ENCODE measurements around the gene ZNF722. TPM values are rescaled to one million over a fixed set of nuclear protein-coding genes. Genes with fewer than 3 reads are reported as not detected.

The ZNF722 gene
- total and polyA plus RNA-seq, 2 experiments from 2014 or later, result not detected

GRCh38 chr7:64045301-64046040 is 46.8 kb downstream of the ZNF722 start, which contains the start of gene ZNF727:
ZNF727 (plus strand) TSS chr7:64045434; CDS start chr7:64045622, 188 bp downstream.
- no peaks in the 10 kb centered on the region for H3K36me3 ChIP-seq
- no peaks in the 10 kb centered on the region for H3K4me1 ChIP-seq (ENCODE audit: low read depth)
- no peaks in the 10 kb centered on the region for H3K9me3 ChIP-seq (ENCODE audit: low read depth)
- H3K27me3 ChIP-seq, result no peaks in the 10 kb centered on the region
- TF ChIP-seq, protein P1, sequence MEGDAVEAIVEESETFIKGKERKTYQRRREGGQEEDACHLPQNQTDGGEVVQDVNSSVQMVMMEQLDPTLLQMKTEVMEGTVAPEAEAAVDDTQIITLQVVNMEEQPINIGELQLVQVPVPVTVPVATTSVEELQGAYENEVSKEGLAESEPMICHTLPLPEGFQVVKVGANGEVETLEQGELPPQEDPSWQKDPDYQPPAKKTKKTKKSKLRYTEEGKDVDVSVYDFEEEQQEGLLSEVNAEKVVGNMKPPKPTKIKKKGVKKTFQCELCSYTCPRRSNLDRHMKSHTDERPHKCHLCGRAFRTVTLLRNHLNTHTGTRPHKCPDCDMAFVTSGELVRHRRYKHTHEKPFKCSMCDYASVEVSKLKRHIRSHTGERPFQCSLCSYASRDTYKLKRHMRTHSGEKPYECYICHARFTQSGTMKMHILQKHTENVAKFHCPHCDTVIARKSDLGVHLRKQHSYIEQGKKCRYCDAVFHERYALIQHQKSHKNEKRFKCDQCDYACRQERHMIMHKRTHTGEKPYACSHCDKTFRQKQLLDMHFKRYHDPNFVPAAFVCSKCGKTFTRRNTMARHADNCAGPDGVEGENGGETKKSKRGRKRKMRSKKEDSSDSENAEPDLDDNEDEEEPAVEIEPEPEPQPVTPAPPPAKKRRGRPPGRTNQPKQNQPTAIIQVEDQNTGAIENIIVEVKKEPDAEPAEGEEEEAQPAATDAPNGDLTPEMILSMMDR (IDR thresholded peaks at IDR 0.05; ENCODE audit: low read depth, low read length), result no peak
- H3K4me3 ChIP-seq, result no peak within 1 kb of the TSS
- DNase-seq (ENCODE audit: low read depth in 1 of 2, low spot score in 1 of 2), result no peak
- H3K27ac ChIP-seq, result no peak within 1 kb of the TSS

DNA sequence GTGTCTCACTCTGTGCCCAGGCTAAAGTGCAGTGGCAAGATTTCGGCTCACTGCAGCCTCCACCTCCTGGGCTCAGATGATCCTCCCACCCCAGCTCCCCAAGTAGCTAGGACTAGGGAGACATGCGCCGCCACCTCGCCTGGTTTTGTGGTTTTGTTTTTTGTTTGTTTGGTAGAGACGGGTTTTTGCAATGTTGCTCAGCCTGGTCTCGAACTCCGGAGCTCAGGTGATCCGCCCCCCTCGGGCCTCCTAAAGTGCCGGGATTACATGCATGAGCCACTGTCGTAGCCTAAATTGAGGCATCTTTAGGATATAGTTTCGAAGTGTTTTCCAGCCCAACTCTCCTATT is 47.4 kb downstream of the ZNF722 start:
- H3K36me3 ChIP-seq, result no peaks in the 10 kb centered on the region
- H3K27me3 ChIP-seq, result no peaks in the 10 kb centered on the region
- H3K4me3 ChIP-seq, result no peak overlapping the region
- H3K9me3 ChIP-seq (ENCODE audit: low read depth), result no peaks in the 10 kb centered on the region
- TF ChIP-seq, protein P1 (IDR thresholded peaks at IDR 0.05; ENCODE audit: low read depth, low read length), result no peak
- DNase-seq (ENCODE audit: low read depth in 1 of 2, low spot score in 1 of 2), result no peak
- H3K4me1 ChIP-seq (ENCODE audit: low read depth), result no peaks in the 10 kb centered on the region
- H3K27ac ChIP-seq, result no peak overlapping the region

Other genes starting within 250 kb of the ZNF722 start
- not detected in 2 replicates for gene ZNF727, start 46.6 kb downstream of the ZNF722 start, total RNA-seq
- not detected in 2 replicates for gene ZNF727, start 46.6 kb downstream of the ZNF722 start, polyA plus RNA-seq
- not detected in 2 replicates for gene ZNF735, start 208.4 kb downstream of the ZNF722 start, total RNA-seq
- gene ZNF735, start 208.4 kb downstream of the ZNF722 start, polyA plus RNA-seq, result not detected in 2 replicates
- not detected in 2 replicates for gene ZNF679, start 229.6 kb downstream of the ZNF722 start, total RNA-seq
- gene ZNF679, start 229.6 kb downstream of the ZNF722 start, polyA plus RNA-seq, result not detected in 2 replicates

Measured in cardiac muscle cell (in vitro differentiated cells and primary cell).